Cortex of kidney (tissue), 1 donor: ENCODE results near the gene CCDC60.
"Not testable (repeated sequence)": the region's sequence is repeated elsewhere in the genome, so short reads cannot be mapped to it uniquely, and the experiment has no call there.

Experiments used
- DNase-seq: peaks from one replicate; lab custom pipeline; 2025; lab: John Stamatoyannopoulos, UW

Gene CCDC60

GRCh38 chr12:119338593-119339363 is 4.2 kb downstream of the CCDC60 start:
- no peak for DNase-seq

GRCh38 chr12:119340578-119340977 is 6.0 kb downstream of the CCDC60 start:
- DNase-seq = no peak

DNA sequence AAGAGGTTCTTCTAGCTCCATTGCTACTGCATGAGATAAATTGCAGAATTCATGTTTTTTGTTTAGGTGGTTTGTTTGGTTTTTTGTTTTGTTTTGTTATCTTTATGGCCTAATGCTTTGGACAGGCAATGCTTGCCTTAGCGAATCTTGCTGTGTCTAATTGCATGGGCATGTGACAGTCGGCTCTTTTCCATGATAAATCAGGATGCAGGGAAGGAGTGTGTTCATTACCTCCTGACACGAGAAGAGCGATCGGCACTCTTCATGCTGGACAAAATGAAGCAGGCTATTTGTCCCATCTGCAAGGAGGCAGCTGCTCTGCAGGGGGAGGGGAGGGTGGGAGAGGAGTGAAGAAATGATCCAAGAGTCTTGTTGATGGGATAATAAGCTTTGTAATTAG is 6.5 kb downstream of the CCDC60 start:
- no peak for DNase-seq

DNA sequence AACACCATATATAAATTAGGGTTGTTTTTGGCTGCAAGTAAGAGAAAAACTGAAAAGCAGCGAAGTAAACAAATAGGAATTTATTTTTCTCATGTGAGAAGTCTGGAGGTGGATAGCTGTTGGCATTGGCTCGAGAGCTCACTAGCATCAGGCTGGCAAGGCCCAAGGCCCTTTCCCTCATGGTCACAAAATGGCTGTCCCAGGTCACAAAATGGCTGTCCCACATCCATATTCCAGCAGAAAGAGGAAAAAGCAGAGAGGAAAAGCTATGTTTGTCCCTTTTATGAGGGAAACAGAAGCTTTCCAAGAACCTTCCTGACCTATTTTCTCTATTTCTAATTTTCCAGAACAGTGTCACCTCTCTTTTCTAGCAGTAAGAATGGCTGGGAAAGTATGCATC is 7.5 kb downstream of the CCDC60 start:
- no peak for DNase-seq

- no peak for DNase-seq
Observed at GRCh38 chr12:119343130-119343529, 8.6 kb downstream of the CCDC60 start.

GRCh38 chr12:119354172-119354571 is 19.6 kb downstream of the CCDC60 start:
- no peak for DNase-seq

GRCh38 chr12:119360366-119360765 is 25.8 kb downstream of the CCDC60 start:
- DNase-seq = not testable (repeated sequence)

GRCh38 chr12:119363037-119363436 is 28.5 kb downstream of the CCDC60 start:
- DNase-seq = no peak

- no peak for DNase-seq
Observed at GRCh38 chr12:119363490-119363889, 29.0 kb downstream of the CCDC60 start.

GRCh38 chr12:119365451-119365850 is 30.9 kb downstream of the CCDC60 start:
- no peak for DNase-seq

DNA sequence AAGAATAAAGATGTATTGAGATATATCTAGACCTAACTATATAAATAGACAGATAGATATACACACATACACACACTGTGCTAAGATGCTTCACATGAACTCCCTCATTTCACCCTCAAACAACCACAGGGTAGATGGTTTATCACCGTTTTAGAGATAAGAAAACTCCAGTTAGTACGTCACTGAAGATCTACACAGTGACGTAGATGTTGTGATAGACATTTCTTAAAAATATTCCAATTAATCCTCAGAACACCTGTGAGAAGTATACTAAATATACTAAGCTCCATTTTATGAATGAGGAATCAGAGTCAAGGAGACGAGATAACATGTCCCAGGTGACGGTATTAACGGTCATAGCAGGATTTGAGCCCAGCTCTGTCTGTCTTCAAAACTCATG is 31.5 kb downstream of the CCDC60 start:
- no peak for DNase-seq

DNA sequence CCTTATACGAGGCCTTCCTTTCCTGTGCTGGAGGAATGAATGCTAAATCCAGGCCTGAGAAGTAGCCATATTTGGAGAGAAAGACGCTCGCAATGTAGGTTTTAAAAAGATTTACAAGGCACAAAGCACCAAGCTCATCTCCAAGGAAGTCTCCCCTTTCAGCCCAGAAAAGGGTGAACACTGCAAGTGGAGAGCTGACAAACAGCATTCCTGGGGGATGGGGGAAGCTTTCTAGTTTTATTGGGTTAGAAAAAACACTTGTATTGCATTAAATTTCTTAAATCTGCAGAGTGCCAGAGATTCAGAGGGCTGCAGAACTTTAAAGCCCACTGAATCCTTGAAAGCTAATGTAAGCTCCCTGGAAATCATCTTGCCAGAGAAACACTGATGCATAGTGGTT is 34.6 kb downstream of the CCDC60 start:
- no peak for DNase-seq

DNA sequence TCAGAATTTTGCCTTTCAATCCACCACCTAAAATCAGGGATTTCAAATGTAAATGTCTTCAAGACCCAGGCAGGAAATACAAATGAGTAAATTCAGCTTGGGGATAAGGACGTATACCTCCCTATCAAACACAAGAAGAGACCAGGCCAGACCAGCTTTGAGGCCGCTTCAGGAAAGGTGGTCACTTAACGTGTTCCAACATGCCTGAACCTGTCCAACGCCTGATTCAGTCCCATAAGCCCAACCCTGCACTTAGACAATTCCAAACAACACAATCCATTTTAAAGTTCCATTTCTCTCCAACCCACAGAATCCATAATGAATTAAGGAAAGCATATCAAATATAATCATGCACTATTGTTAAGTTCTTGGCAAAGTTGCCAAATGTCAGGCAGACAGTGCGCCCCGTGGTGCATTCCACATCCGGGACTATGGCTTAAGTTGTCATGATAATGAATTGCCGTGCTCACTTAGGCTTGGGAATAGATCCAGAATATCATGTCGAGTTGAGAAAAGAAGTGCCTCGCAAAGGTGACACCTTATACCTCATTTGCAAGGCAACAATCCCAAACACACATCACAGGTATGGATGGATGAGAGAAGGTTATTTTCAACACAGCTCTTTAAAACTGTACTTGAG is 35.5 kb downstream of the CCDC60 start:
- no peak for DNase-seq

- DNase-seq = no peak
Observed at GRCh38 chr12:119372540-119372939, 38.0 kb downstream of the CCDC60 start.

DNA sequence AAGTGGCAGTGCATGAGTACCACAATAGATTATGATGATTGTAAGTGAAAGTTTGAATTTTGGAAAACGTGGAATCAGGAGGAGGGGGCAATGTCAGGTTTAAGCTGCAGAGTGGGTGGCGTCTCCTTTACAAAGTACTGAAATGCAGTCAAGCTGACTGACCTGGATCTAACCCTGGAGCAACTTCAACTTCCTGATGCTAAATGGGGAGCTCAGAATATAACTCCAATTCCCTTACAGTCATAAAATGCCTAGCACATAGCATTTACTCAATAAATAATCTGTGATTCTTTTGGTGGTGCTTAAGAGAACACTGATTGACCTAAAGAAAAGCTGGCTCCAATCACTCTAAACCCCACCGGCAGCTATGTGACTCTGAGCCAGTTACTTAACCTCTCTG is 38.5 kb downstream of the CCDC60 start:
- no peak for DNase-seq

- no peak for DNase-seq
Observed at GRCh38 chr12:119373666-119374065, 39.1 kb downstream of the CCDC60 start.

GRCh38 chr12:119374635-119375034 is 40.1 kb downstream of the CCDC60 start:
- no peak for DNase-seq

- DNase-seq = no peak
Observed at GRCh38 chr12:119375075-119375882, 40.8 kb downstream of the CCDC60 start.

GRCh38 chr12:119375883-119376190 is 41.3 kb downstream of the CCDC60 start:
- DNase-seq = no peak

DNA sequence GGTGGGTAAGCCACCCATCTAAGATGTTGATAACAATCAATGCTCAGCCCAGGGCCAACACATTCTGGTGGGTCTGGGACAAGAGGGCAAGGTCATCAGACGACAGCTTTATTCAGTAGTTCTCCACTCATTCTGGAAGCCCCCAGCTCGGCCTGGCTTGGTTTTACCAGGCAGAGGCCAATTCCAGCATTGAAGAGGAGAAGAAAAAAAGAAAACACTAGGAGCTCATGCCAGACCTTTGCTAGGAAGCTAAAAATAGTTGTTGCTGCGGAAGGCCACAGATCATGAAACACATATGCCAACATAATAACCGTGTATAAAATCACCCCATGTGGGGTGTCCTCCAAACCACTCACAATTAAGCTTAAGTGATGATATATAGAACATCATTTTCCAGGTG is 44.4 kb downstream of the CCDC60 start:
- DNase-seq = no peak

DNA sequence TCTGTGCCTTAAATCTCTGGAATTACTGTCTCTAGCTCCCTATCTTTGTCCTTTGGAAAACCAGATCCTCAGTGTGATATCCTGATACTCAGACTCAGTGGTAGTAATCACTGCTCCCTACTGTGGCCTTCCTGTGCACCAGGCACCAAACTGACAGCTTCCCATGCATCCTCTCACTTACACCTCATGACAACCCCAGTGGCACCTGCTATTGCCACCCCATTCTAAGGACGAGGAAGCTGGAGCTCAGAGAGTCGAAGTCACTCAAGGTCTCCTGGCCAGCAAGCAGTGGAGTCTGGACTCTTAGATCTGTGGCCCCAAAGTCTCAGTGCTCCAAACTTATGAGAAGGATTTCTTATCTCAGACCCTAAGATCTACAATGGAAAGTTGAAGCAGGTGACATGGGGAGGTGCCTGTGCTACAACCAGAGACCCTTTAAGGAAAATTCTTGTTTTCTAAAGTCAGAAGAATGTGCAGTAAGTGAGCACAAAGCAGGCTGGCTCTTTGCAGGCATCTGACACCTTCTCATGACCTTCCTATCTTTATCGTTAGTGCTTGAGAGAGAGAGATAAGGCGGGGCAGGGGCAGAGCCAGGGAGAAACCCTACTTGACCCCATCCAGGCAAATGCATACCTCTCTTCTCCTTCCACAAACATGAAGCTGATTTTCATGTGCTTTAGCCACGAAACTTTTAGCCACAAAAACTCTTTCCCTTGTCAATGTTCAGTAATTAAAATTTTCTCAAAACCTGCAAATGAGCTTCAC is 47.1 kb downstream of the CCDC60 start:
- DNase-seq = no peak

DNA sequence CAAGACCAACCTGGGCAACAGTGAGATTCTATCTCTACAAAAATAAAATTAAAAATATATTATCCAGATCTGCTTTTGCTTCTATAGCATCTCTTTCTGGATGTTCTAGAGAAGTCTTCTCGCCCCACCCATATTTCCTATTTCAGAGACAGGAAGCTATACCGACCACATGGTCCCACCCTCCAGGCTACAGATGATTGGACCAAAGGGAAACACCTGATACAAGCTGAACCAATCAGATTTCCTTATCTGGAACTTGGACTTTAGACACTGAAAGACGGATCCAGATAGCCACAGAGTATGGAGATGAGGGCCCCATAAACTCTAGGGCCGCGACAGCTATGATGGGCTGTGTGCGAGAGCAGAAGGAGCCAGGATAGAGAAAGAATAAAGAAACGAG is 48.7 kb downstream of the CCDC60 start:
- DNase-seq = no peak
